ENCODE data around the gene HAUS2.

HAUS2 gene

DNA sequence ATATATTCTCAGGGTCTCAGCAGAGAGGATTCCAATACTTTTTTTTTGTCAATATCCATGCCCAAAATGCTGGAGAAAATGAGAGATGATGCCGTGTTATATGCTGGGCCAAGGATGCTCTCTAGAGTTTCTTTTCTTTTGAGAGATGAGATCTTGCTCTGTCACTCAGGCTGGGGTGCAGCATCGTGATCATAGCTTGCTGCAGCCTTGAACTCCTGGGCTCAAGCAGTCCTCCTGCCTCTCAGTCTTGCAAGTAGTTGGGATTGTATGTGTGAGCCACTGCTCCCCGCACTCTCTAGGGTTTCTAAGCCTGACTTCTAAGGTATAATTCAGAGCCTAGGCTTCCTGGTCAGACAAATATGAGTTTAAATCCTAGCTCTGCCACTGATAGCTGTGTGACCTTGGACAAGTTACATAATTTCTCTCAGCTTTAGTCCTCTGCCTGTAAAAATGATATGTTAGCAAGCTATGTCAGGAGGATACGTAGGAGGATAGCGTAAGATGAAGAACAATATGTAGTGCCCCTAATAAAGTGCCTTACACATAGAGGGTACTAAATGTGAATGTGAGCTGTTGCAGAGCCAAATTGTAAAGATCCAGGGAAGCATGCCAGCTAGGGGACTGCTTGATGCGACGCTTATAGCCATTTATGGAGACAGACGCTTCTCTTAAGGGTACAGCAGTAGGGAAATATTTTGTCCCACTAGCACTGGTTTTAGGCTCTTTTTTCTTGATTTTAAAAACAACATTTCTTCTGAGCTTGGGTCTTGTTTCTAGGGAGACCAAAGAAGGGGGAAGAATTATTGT is 34.1 kb downstream of the HAUS2 start:
- H3F3A ChIP-seq (ENCODE audit: insufficient read depth), result peaks cover 3% of the 10 kb centered on the region; the same call in 1 of the 2 replicates
- no peak overlapping the region for H3K4me2 ChIP-seq (ENCODE audit: low read depth, low read length, poor library complexity, severe bottlenecking)
- H3K9ac ChIP-seq (ENCODE audit: low read length), result no peak overlapping the region
- TF ChIP-seq EZH2phosphoT487 (conservative IDR thresholded peaks at IDR 0.05; ENCODE audit: low read length), result no peak
- TF ChIP-seq CTCF (IDR thresholded peaks at IDR 0.05; ENCODE audit: insufficient read depth, low read length, poor library complexity, severe bottlenecking), result no peak
- H2AFZ ChIP-seq (ENCODE audit: low read depth, low read length, severe bottlenecking), result no peak overlapping the region
- no peaks in the 10 kb centered on the region for H3K36me3 ChIP-seq (ENCODE audit: low read length)
- H3K9me3 ChIP-seq (ENCODE audit: insufficient read depth, low read length), result no peaks in the 10 kb centered on the region
- H4K20me1 ChIP-seq (ENCODE audit: low read depth, low read length), result no peaks in the 10 kb centered on the region
- no peaks in the 10 kb centered on the region for H3K27me3 ChIP-seq (ENCODE audit: low read length)
- no peaks in the 10 kb centered on the region for H3K79me2 ChIP-seq (ENCODE audit: insufficient read depth, low read length)
- H3K27ac ChIP-seq (ENCODE audit: low read depth, low read length), result no peak overlapping the region
- no peaks in the 10 kb centered on the region for H3K9me2 ChIP-seq (replicated peaks; ENCODE audit: insufficient read depth, low read length)
- no peak overlapping the region for H3K4me3 ChIP-seq (ENCODE audit: insufficient read depth, low read length, poor library complexity, severe bottlenecking)

- no peak overlapping the region for H2AFZ ChIP-seq (ENCODE audit: low read depth, low read length, severe bottlenecking)
- H3K27ac ChIP-seq (ENCODE audit: low read depth, low read length), result no peak overlapping the region
- no peaks in the 10 kb centered on the region for H3K36me3 ChIP-seq (ENCODE audit: low read length)
- H3K27me3 ChIP-seq (ENCODE audit: low read length), result no peaks in the 10 kb centered on the region
- H4K20me1 ChIP-seq (ENCODE audit: low read depth, low read length), result no peaks in the 10 kb centered on the region
- no peaks in the 10 kb centered on the region for H3K79me2 ChIP-seq (ENCODE audit: insufficient read depth, low read length)
- H3K9ac ChIP-seq (ENCODE audit: low read length), result no peak overlapping the region
- H3F3A ChIP-seq (ENCODE audit: insufficient read depth), result peaks cover 3% of the 10 kb centered on the region; the same call in 1 of the 2 replicates
- no peaks in the 10 kb centered on the region for H3K9me3 ChIP-seq (ENCODE audit: insufficient read depth, low read length)
- H3K4me2 ChIP-seq (ENCODE audit: low read depth, low read length, poor library complexity, severe bottlenecking), result no peak overlapping the region
- TF ChIP-seq EZH2phosphoT487 (conservative IDR thresholded peaks at IDR 0.05; ENCODE audit: low read length), result no peak
- TF ChIP-seq CTCF (IDR thresholded peaks at IDR 0.05; ENCODE audit: insufficient read depth, low read length, poor library complexity, severe bottlenecking), result no peak
- H3K9me2 ChIP-seq (replicated peaks; ENCODE audit: insufficient read depth, low read length), result no peaks in the 10 kb centered on the region
- no peak overlapping the region for H3K4me3 ChIP-seq (ENCODE audit: insufficient read depth, low read length, poor library complexity, severe bottlenecking)
Measured at GRCh38 chr15:42584031-42584765, 35.6 kb downstream of the HAUS2 start.

GRCh38 chr15:42590619-42591237 is 42.1 kb downstream of the HAUS2 start:
- Histone ChIP-seq H3K9ac (ENCODE audit: low read length) (no peak overlapping the region), H3K36me3 (ENCODE audit: low read length) (no peaks in the 10 kb centered on the region), H3K4me3 (ENCODE audit: insufficient read depth, low read length, poor library complexity, severe bottlenecking) (no peak overlapping the region), H3K27me3 (ENCODE audit: low read length) (no peaks in the 10 kb centered on the region), H3K9me3 (ENCODE audit: insufficient read depth, low read length) (no peaks in the 10 kb centered on the region), H3K4me2 (ENCODE audit: low read depth, low read length, poor library complexity, severe bottlenecking) (no peak overlapping the region), H3K9me2 (replicated peaks; ENCODE audit: insufficient read depth, low read length) (no peaks in the 10 kb centered on the region), H3F3A (ENCODE audit: insufficient read depth) (no peaks in the 10 kb centered on the region), H2AFZ (ENCODE audit: low read depth, low read length, severe bottlenecking) (no peak overlapping the region), H3K27ac (ENCODE audit: low read depth, low read length) (no peak overlapping the region), H3K79me2 (ENCODE audit: insufficient read depth, low read length) (no peaks in the 10 kb centered on the region), H4K20me1 (ENCODE audit: low read depth, low read length) (no peaks in the 10 kb centered on the region)
- TF ChIP-seq EZH2phosphoT487 (conservative IDR thresholded peaks at IDR 0.05; ENCODE audit: low read length) (no peak), CTCF (IDR thresholded peaks at IDR 0.05; ENCODE audit: insufficient read depth, low read length, poor library complexity, severe bottlenecking) (no peak)
